Measurements from ENCODE around the gene NFASC.

NFASC gene

DNA sequence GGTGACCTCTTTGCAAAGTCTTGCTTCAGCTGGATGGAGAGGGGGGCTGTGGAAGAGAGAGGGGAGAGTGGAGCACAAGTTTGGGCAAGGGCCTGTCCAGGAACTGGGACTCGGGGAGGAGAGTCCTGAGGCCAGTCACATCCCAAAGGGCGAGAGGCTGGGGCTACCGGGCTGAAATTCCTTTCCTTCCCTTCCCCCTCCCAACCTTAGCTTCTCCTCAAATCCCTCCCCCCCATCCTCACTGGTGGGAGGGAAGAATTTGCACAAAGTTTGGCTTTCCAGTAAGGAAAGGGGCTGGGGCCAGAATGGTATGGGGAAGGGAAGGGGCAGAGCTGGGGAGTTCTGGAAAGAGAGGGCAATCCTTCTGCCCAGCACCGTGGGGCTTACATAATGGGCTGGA lies 173.2 kb downstream of the NFASC start:
- no peak overlapping the region for H3K4me3 ChIP-seq (ENCODE audit: control insufficient read depth, low read depth, low read length)
- TF ChIP-seq CTCF (conservative IDR thresholded peaks at IDR 0.05; ENCODE audit: control insufficient read depth, insufficient read depth, low read depth, low read length), result no peak
- no peak for DNase-seq (ENCODE audit: low read depth)

DNA sequence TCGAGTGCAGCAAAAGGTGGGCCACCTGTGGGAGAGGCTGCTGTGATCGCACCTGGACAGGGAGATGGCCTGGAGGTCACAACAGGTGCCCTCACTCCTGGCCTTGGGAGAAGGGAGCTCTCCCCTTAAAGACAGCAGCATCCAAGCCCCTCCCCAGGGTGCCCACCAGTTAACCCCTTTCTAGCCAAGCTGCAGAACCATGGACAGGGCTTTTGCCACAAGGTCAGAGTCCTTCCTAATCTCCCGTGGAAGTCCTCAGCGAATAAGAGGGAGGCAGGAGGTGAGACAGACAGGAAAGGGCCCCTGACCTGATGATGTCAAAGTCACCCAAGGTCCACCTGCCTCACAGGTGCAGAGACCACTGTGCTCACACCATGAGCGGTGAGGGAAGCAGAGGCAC lies 174.1 kb downstream of the NFASC start:
- no peak for TF ChIP-seq CTCF (conservative IDR thresholded peaks at IDR 0.05; ENCODE audit: control insufficient read depth, insufficient read depth, low read depth, low read length)
- no peak for DNase-seq (ENCODE audit: low read depth)
- no peak overlapping the region for H3K4me3 ChIP-seq (ENCODE audit: control insufficient read depth, low read depth, low read length)

- no peak for TF ChIP-seq CTCF (conservative IDR thresholded peaks at IDR 0.05; ENCODE audit: control insufficient read depth, insufficient read depth, low read depth, low read length)
- no peak overlapping the region for H3K4me3 ChIP-seq (ENCODE audit: control insufficient read depth, low read depth, low read length)
- DNase-seq (ENCODE audit: low read depth), result no peak
Observed at GRCh38 chr1:205045146-205045545, 174.5 kb downstream of the NFASC start.

DNA sequence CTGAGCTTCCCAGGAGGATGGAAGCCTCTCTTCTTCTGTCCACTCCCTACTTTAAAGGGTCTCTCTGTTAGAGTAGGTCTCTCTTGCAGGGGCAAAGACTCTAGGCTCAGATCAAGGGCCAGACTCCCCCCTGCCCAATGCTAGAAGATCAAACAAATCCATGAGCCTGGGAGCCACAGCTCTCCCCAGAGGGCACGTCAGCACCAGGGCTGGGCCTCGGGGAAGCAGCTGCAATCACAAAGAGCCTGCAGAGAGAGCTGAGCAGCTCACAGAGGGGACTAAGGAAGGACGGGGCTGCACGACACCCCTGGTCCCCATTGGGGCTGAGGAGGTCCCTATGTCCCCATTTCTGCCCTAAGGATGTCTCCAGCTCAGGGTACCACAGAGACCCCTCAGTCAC lies 176.2 kb downstream of the NFASC start:
- TF ChIP-seq CTCF (conservative IDR thresholded peaks at IDR 0.05; ENCODE audit: control insufficient read depth, insufficient read depth, low read depth, low read length), result no peak
- no peak overlapping the region for H3K4me3 ChIP-seq (ENCODE audit: control insufficient read depth, low read depth, low read length)
- no peak for DNase-seq (ENCODE audit: low read depth)

- TF ChIP-seq CTCF (conservative IDR thresholded peaks at IDR 0.05; ENCODE audit: control insufficient read depth, insufficient read depth, low read depth, low read length), result no peak
- DNase-seq (ENCODE audit: low read depth), result no peak
- no peak overlapping the region for H3K4me3 ChIP-seq (ENCODE audit: control insufficient read depth, low read depth, low read length)
Observed at GRCh38 chr1:205047764-205048231, 177.1 kb downstream of the NFASC start.

- H3K4me3 ChIP-seq (ENCODE audit: control insufficient read depth, low read depth, low read length), result no peak overlapping the region
- DNase-seq (ENCODE audit: low read depth), result no peak
- TF ChIP-seq CTCF (conservative IDR thresholded peaks at IDR 0.05; ENCODE audit: control insufficient read depth, insufficient read depth, low read depth, low read length), result no peak
Observed at GRCh38 chr1:205048382-205048781, 177.7 kb downstream of the NFASC start.

- no peak for DNase-seq (ENCODE audit: low read depth)
- H3K4me3 ChIP-seq (ENCODE audit: control insufficient read depth, low read depth, low read length), result no peak overlapping the region
- TF ChIP-seq CTCF (conservative IDR thresholded peaks at IDR 0.05; ENCODE audit: control insufficient read depth, insufficient read depth, low read depth, low read length), result no peak
Observed at GRCh38 chr1:205049479-205049878, 178.8 kb downstream of the NFASC start.

Measured in fibroblast of mammary gland (primary cell).